Measurements from ENCODE around the gene ZNF335. TPM values are rescaled to one million over a fixed set of nuclear protein-coding genes. Genes with fewer than 3 reads are reported as not detected.

The ZNF335 gene
- total and polyA plus RNA-seq, 2 of the 8 experiments (the other 6 are each of a cell fraction or from before 2014, with no cell fraction given): 12.4 to 14.6 TPM

GRCh38 chr20:45987108-45987780, 15.2 kb upstream of the ZNF335 start (continued):
- TF ChIP-seq ATF3 (IDR thresholded peaks at IDR 0.05; ENCODE audit: insufficient read depth, low read depth, low read length) (no peak), TEAD4 (IDR thresholded peaks at IDR 0.05; ENCODE audit: low read depth, low read length) (no peak), TAF7 (optimal IDR thresholded peaks at IDR 0.05; ENCODE audit: borderline replicate concordance, low read depth, low read length) (peak; percentile 20), TBP (IDR thresholded peaks at IDR 0.05; ENCODE audit: low read depth, low read length) (peak; percentile 56; the same call in 1 of the 2 replicates), MAFK (IDR thresholded peaks at IDR 0.05; ENCODE audit: low read depth, low read length) (no peak), GABPA (IDR thresholded peaks at IDR 0.05; ENCODE audit: borderline replicate concordance, insufficient read depth, low read length) (0 out of 2 replicates have a peak, but pooled peaks have one; percentile 25), SRF (IDR thresholded peaks at IDR 0.05; ENCODE audit: low read depth, low read length) (no peak), CTCF (IDR thresholded peaks at IDR 0.05; ENCODE audit: control extremely low read depth in 1 of 3, insufficient read depth in 1 of 3, low read depth in 1 of 3, low read length in 3 of 3) (peak; percentile 90 to 96 (median 95))

All from H1 (cell line).